ENCODE measurements around the gene GSTM3.

GRCh38 chr1:109761227-109762038, 20.6 kb upstream of the GSTM3 start:
- no peak for TF ChIP-seq CTCF (tag by site-specific recombination; IDR thresholded peaks at IDR 0.05)
- no peak for TF ChIP-seq ZBTB1 (tag by site-specific recombination; IDR thresholded peaks at IDR 0.05)
- no peak for TF ChIP-seq REST (tag by site-specific recombination; IDR thresholded peaks at IDR 0.05)
- TF ChIP-seq SP2 (tag by site-specific recombination; IDR thresholded peaks at IDR 0.05), result no peak
- no peak for TF ChIP-seq GLI4 (tag by site-specific recombination; IDR thresholded peaks at IDR 0.05)
- TF ChIP-seq, protein P1, sequence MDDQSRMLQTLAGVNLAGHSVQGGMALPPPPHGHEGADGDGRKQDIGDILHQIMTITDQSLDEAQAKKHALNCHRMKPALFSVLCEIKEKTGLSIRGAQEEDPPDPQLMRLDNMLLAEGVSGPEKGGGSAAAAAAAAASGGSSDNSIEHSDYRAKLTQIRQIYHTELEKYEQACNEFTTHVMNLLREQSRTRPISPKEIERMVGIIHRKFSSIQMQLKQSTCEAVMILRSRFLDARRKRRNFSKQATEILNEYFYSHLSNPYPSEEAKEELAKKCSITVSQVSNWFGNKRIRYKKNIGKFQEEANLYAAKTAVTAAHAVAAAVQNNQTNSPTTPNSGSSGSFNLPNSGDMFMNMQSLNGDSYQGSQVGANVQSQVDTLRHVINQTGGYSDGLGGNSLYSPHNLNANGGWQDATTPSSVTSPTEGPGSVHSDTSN (CRISPR knock-in tag; IDR thresholded peaks at IDR 0.05), result no peak
- TF ChIP-seq, protein P2, sequence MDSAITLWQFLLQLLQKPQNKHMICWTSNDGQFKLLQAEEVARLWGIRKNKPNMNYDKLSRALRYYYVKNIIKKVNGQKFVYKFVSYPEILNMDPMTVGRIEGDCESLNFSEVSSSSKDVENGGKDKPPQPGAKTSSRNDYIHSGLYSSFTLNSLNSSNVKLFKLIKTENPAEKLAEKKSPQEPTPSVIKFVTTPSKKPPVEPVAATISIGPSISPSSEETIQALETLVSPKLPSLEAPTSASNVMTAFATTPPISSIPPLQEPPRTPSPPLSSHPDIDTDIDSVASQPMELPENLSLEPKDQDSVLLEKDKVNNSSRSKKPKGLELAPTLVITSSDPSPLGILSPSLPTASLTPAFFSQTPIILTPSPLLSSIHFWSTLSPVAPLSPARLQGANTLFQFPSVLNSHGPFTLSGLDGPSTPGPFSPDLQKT (IDR thresholded peaks at IDR 0.05; ENCODE audit: borderline replicate concordance, low read depth, low read length), result no peak

Data from HEK293 (cell line).